CMK (cell line): ENCODE results near the gene DUXA.

ENCODE experiments used
- DNase-seq: peaks from one replicate; pipeline ENCODE4 v3.0.0-alpha.2; 2010; ENCODE audit warnings: low read depth

The DUXA gene

DNA sequence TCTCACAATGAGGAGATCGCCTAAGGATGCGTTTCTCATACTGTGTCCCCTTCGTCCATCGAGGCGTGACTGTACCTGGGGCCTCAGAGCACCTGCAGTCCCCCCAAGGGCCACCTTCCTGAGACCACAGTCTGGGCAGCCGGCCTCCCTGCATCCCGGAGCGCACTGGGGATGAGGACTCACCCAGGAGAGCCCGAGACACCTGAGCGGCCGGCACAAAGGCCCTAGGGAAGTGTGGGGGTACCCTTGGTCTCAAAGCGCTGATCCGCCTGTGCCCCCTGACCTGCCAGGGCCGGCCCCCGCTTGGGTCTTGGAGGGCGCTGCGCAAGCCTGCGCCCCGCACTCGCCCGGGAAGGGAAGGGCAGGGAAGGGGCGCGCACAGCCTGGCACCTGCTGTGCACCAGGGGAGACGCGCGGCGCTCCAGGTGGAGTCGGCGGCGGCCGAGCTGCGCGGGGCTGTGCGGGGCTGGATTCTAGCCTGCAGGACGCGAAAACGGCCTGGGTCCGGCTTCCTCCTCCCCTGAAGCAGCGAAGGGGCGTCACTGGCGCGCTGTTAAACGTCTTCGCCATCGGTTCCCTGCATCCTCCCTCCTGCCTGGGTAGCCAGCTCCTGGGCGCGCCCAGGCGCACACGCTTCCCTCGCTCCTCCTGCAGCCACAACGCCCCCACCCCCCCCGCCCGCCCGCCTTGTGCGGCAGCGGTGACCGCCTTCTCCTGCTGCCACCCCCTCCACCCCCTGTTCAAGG, 61.1 kb downstream of the DUXA start:
- DNase-seq: no peak
